NCI-H226 (cell line): ENCODE results near the gene SEMA3D.

ENCODE experiments used
- DNase-seq: peaks from one replicate; pipeline ENCODE4 v3.0.0-alpha.2; 2015

The SEMA3D gene

DNA sequence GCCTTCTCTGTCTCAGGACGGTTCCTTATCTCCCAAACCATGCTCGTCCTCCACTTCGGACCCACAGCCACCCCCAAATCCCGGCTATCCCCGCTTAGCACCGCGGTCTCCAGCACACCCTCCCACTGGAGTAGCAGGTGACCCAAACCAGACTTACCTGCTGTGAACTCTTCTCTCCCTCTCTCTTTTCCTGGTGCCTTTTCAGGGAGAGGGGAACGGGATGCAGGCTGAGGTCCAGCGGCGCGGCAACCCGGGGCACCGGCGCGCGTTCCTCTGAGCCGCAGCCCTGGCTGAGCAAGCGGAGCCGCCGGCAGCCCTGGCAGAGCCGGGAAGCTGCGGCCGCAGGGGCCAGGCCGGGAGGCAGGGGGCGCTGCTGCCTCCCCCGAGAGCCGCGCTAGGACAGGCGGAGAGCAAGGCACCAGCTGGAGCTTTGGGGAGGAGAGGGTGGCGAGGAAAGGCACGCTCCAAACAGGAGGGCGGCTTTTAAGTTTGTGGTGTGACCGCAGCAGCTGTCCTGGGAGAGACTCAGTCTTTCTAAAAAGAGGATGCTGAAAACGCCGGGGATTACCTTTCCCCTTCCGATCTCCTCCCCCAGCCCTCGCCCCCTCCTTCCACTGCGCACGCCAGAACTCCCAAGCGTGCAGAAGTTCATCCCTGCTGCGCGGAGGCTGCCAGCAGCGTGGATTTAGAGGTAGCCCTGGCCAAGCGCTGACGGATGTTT lies at the start of gene SEMA3D:
TSS of gene SEMA3D (minus strand) at position 536 of the 721 bp plus-strand sequence. CDS start 65,165 bp downstream, outside the sequence.
- peak; percentile 74 for DNase-seq

- no peak for DNase-seq
These were observed 47.9 kb upstream of the SEMA3D start for GRCh38 chr7:85234730-85235129.

GRCh38 chr7:85232068-85232467 lies 45.2 kb upstream of the SEMA3D start:
- no peak for DNase-seq

- DNase-seq = no peak
These were observed 43.8 kb upstream of the SEMA3D start for GRCh38 chr7:85230623-85231022.

GRCh38 chr7:85229544-85229943 lies 42.7 kb upstream of the SEMA3D start:
- DNase-seq = no peak

GRCh38 chr7:85226361-85227085 lies 39.7 kb upstream of the SEMA3D start:
- DNase-seq = no peak

GRCh38 chr7:85224171-85224570 lies 37.3 kb upstream of the SEMA3D start:
- DNase-seq = peak; percentile 55

GRCh38 chr7:85222522-85222921 lies 35.7 kb upstream of the SEMA3D start:
- peak; percentile 50 for DNase-seq

DNA sequence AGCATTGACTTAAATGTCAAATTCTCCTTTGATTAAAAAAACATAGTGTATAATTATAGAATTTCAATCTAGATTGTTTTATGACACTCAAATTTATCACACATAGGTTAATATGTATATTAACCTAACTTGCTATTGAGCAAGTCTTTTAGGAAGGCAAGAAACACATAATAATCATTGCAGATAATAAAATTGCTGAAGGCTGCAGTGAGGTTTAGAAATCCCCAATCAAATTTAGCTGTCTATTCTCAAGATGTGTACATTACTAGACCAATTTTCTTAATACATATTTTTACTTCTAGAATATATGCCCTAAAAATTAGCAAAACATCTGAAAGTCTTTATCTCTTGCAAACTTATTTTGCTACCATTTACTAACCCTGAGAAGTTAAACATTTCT lies 34.9 kb upstream of the SEMA3D start:
- no peak for DNase-seq

DNA sequence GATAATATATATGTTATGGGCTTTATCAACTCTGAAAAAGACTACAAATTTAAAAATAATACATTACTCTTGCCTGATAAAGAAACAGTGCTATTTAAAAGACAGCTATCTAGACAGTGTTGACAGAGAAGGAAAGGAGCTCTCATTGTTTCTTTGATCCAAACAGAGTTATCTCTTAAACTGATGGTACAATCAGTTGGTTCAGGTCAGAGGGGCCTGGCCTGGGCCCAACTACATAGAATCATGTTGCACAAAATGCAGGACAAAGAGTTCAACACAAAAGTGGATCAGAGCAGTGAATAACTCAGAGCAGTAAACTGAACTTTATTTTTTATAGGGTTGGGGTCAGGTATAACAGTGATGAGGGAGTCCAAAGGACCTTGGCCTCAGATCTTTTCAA lies 33.8 kb upstream of the SEMA3D start:
- no peak for DNase-seq

GRCh38 chr7:85220023-85220422 lies 33.2 kb upstream of the SEMA3D start:
- no peak for DNase-seq

- no peak for DNase-seq
These were observed 30.2 kb upstream of the SEMA3D start for GRCh38 chr7:85217085-85217484.

DNA sequence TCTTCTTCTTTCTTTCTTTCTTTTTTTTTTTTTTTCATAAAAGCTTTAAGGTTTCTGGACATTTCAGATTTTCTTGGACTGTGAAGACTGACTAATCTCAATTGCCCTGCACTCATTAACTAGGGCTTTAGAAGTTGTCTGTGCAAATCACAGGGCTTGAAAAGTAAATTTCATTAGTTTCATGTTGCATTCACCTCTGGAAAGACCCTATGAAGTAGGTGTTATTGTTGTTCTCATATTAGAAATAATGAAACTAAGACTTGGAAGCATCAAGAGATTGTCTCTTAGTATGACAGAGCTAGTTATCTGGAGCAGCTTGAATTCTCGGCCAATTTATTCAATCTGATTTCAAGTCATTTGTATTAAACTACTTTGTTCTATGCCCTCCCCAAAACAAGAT lies 28.2 kb upstream of the SEMA3D start:
- no peak for DNase-seq

GRCh38 chr7:85213500-85213899 lies 26.6 kb upstream of the SEMA3D start:
- no peak for DNase-seq

- no peak for DNase-seq
These were observed 18.9 kb upstream of the SEMA3D start for GRCh38 chr7:85205754-85206153.

GRCh38 chr7:85204496-85204895 lies 17.6 kb upstream of the SEMA3D start:
- no peak for DNase-seq

DNA sequence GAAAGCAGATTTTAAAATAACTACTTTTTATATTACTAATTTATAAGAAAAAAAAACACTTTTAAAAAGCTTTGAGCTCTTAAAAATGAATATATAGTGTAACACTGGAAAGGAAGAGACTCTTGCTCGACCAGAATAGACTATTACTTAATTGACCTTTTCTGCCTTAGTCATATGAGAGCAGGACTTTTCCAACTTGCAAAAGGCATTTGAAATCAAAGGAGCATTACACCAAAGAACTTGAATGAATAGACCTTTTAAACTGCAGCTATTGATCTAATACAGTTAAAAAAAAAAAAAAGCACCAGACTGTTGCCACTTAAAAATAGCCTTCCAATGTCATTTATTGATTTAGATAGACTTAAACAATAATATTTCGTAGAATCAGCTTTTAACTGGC lies 17.2 kb upstream of the SEMA3D start:
- DNase-seq = no peak

DNA sequence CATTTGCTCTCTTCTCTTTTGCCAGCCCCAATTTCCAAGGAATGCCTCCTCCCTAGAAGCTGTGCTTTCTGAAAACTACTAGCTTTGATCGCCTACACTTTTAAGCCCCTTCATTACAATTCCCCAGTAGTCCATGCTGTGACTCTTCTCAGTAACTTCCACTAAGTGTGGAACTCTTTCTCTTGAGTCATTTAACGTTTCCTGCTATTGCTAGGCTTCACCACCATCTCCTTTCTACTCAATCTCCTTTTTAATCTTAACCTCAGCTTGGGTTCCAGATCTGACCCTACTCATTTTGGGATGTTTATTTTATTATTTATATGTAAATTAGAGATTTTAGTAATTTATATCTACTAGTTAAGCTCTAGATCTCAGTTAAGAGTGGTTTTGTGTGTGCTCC lies 14.4 kb upstream of the SEMA3D start:
- DNase-seq = no peak

GRCh38 chr7:85196696-85197095 lies 9.8 kb upstream of the SEMA3D start:
- DNase-seq = no peak

DNA sequence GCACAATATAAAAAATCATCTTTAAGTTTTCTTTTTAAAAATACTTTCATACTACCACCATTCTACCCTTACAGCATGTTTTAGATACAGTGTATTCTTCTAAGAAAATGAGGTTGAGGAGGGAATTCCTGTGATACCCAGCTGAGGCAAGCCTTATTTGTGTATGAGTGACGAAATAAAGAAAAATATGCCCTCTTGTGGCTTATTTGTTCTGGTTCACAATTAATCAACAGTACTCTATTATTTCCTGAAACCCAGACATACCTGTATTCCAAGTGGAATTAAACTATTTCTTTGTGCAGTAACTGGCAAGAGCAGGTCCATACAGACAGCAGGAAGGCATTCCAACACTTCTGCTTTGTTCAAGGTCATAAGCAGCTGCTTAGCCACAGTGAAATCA lies 4.5 kb upstream of the SEMA3D start:
- no peak for DNase-seq

- no peak for DNase-seq
These were observed 754 bp downstream of the SEMA3D start for GRCh38 chr7:85186083-85186520.

DNA sequence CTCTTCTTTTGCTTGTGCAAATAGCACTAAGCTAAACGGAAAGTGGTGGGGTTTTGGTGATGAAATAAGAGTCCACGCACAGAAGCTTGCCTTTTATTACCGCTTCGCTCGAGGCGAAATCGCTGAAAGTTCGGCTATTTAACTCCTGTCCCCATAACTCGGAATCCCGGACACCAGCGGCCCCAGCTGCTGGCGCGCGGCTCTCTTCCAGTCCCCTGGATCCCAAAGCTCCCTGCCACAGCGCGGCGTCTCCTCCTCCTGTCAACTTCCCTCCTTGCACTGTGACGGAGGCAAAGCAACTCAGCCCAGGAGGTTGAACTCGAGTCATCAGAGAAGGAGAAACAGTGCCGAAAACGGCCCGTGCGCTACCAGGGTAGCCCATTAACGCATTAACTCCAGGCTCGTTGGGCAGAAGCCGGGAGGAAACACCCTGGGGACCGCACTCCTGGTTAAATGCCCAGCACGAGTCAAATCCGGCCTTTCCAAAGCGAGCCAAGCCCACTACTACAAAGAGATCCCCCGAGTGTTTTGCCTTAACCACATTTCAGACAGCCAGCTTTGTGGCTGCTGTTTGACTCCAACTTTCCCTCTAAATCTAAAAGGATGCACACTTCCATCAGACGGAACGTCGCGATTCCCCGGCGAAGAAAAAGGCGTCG lies 1.3 kb downstream of the SEMA3D start:
- no peak for DNase-seq

- no peak for DNase-seq
These were observed 2.0 kb downstream of the SEMA3D start for GRCh38 chr7:85184599-85185423.
